HCT116 (cell line): Measurements from ENCODE around the gene SEMA6B. TPM values are rescaled to one million over a fixed set of nuclear protein-coding genes. Genes with fewer than 3 reads are reported as not detected.

Experiments
- ATAC-seq: fragments of 200-7000 bp; cut with Tn5 transposase; 2 replicates; pipeline ENCODE4 v1.9.1; 2020; ENCODE audit warnings: mild to moderate bottlenecking, moderate library complexity
- BruUV-seq: library from RNA; stranded (reverse); fragments of 400-500 nt; replicated peaks from 2 replicates; lab custom pipeline; 2021; lab: Mats Ljungman, UMichigan
- CTCF ChIA-PET: fragments of 300-600 bp; sonication (Branson Sonifier 250); formaldehyde crosslinking; loops from one replicate; lab custom pipeline; 2021; ENCODE audit warnings: antibody characterized with exemption; lab: Charles Lee
- POLR2A ChIA-PET: fragments of 300-600, 350-600 bp; sonication (Branson Sonifier 250); formaldehyde crosslinking; loops from one replicate; lab custom pipeline; 2021; ENCODE audit warnings: antibody characterized with exemption; lab: Charles Lee
- RAD21 ChIA-PET, 2 experiments: fragments of 300-600 bp; sonication (Branson Sonifier 250); formaldehyde crosslinking; loops; one replicate each; lab custom pipeline; 2023; ENCODE audit warnings: low total read pairs in 2 of 2; ENCODE audit not compliant: uncharacterized antibody in 2 of 2, unreplicated experiment in 2 of 2, low non-redundant PET in 1 of 2; lab: Charles Lee
- DNase-seq: peaks from one replicate; pipeline ENCODE4 v3.0.0-alpha.2; 2010; ENCODE audit warnings: low read depth, low spot score
- H2AFZ ChIP-seq: fragments of 200-600 bp; shearing (Covaris generic), sonication (generic); 2 replicates; pipeline ENCODE4 v1.6.1; 2017; ENCODE audit warnings: low read depth, mixed run types, mixed read lengths, antibody characterized with exemption, low read length; ENCODE audit not compliant: poor library complexity, severe bottlenecking
- H3K27ac ChIP-seq: 2 replicates; pipeline ENCODE4 v1.5.1; 2012; ENCODE audit warnings: low read depth, low read length
- H3K27me3 ChIP-seq: fragments of 200-600 bp; sonication (generic); 2 replicates; pipeline ENCODE4 v1.6.1; 2016; ENCODE audit warnings: mixed run types, low read length, mixed read lengths; ENCODE audit not compliant: insufficient read depth
- H3K36me3 ChIP-seq, 2 experiments: fragments of 200-500 bp in 1 of 2; fragments of 200-600 bp in 1 of 2; sonication (Bioruptor generic) in 1 of 2; sonication (generic) in 1 of 2; 2 replicates each; pipeline versions ENCODE4 v1.5.1 to v1.6.1; 2014 to 2016; ENCODE audit warnings: low read length in 2 of 2, inconsistent platforms in 1 of 2, mixed read lengths in 1 of 2, mixed run types in 1 of 2; ENCODE audit not compliant: insufficient read depth in 2 of 2, control insufficient read depth in 1 of 2
- H3K4me1 ChIP-seq, 2 experiments: fragments of 200-600 bp in 1 of 2; sonication (generic) in 1 of 2; 2 replicates each; pipeline versions ENCODE4 v1.5.1 to v1.6.1; 2012 to 2017; ENCODE audit warnings: low read length in 2 of 2, inconsistent platforms in 1 of 2, mild to moderate bottlenecking in 1 of 2, mixed read lengths in 1 of 2, mixed run types in 1 of 2, moderate library complexity in 1 of 2; ENCODE audit not compliant: insufficient read depth in 2 of 2, control insufficient read depth in 1 of 2
- H3K4me2 ChIP-seq: fragments of 200-600 bp; sonication (generic); 2 replicates; pipeline ENCODE4 v1.6.1; 2017; ENCODE audit warnings: mixed run types, low read length, mixed read lengths
- H3K4me3 ChIP-seq, 2 experiments: fragments of 200-600 bp in 1 of 2; sonication (generic) in 1 of 2; replicated peaks in 1 of 2; 2 replicates each; pipeline ENCODE4 v1.5.1; 2011 to 2016; ENCODE audit warnings: low read length in 2 of 2, control low read depth in 1 of 2, low read depth in 1 of 2, mild to moderate bottlenecking in 1 of 2, mixed read lengths in 1 of 2, mixed run types in 1 of 2
- H3K79me2 ChIP-seq: fragments of 200-600 bp; sonication (generic); 2 replicates; pipeline ENCODE4 v1.6.1; 2017; ENCODE audit warnings: mild to moderate bottlenecking, mixed run types, low read length, moderate library complexity, mixed read lengths; ENCODE audit not compliant: insufficient read depth
- H3K9ac ChIP-seq: fragments of 200-600 bp; sonication (generic); 2 replicates; pipeline ENCODE4 v1.6.1; 2016; ENCODE audit warnings: low read length, mixed read lengths
- H3K9me2 ChIP-seq: fragments of 200-600 bp; sonication (generic), shearing (Covaris generic); 2 replicates; pipeline ENCODE4 v1.6.1; 2017; ENCODE audit warnings: mixed run types, mild to moderate bottlenecking, moderate library complexity; ENCODE audit not compliant: insufficient read depth
- H3K9me3 ChIP-seq, 2 experiments: fragments of 200-500 bp in 1 of 2; fragments of 200-600 bp in 1 of 2; sonication (Bioruptor generic) in 1 of 2; sonication (generic) in 1 of 2; 2 replicates each; pipeline ENCODE4 v1.6.1; 2014 to 2017; ENCODE audit warnings: low read length in 2 of 2, mixed read lengths in 2 of 2, inconsistent platforms in 1 of 2, low read depth in 1 of 2, mild to moderate bottlenecking in 1 of 2, mixed run types in 1 of 2, moderate library complexity in 1 of 2; ENCODE audit not compliant: control insufficient read depth in 1 of 2, insufficient read depth in 1 of 2
- H4K20me1 ChIP-seq: fragments of 200-600 bp; sonication (generic), shearing (Covaris generic); 2 replicates; pipeline ENCODE4 v1.6.1; 2017; ENCODE audit warnings: mixed run types, mild to moderate bottlenecking, moderate library complexity; ENCODE audit not compliant: insufficient read depth
- CTCF ChIP-seq, 3 experiments: fragments of 200-600 bp in 1 of 3; sonication (generic) in 1 of 3; IDR thresholded peaks in 2 of 3; conservative IDR thresholded peaks in 1 of 3; 2 replicates each; pipeline ENCODE4 v1.5.1; 2012 to 2017; ENCODE audit warnings: low read depth in 2 of 3, low read length in 2 of 3, antibody characterized with exemption in 1 of 3, borderline replicate concordance in 1 of 3, control low read depth in 1 of 3, mild to moderate bottlenecking in 1 of 3, mixed read lengths in 1 of 3, mixed run types in 1 of 3, moderate library complexity in 1 of 3; ENCODE audit not compliant: insufficient read depth in 1 of 3
- EZH2 ChIP-seq: fragments of 200-600 bp; sonication (generic); IDR thresholded peaks from 2 replicates; pipeline ENCODE4 v1.6.1; 2017; ENCODE audit warnings: antibody characterized with exemption, mixed run types
- MAX ChIP-seq: IDR thresholded peaks from 2 replicates; pipeline ENCODE4 v1.6.1; 2012
- SIN3A ChIP-seq: IDR thresholded peaks from 2 replicates; pipeline ENCODE4 v1.6.1; 2012; ENCODE audit warnings: low read depth
- SP1 ChIP-seq: IDR thresholded peaks from 2 replicates; pipeline ENCODE4 v1.6.1; 2012; ENCODE audit warnings: low read depth
- ZNF274 ChIP-seq: fragments of 200-500 bp; sonication (Bioruptor generic); IDR thresholded peaks from 2 replicates; pipeline ENCODE4 v1.6.1; 2014; ENCODE audit warnings: mild to moderate bottlenecking, low read depth, low read length, inconsistent platforms
- intact Hi-C: fragments of 100-400 bp; cut with micrococcal nuclease; formaldehyde crosslinking; loops from 2 replicates; pipeline ENCODE4 v1.10.0; 2022
- total RNA-seq: library from RNA; stranded (reverse); gene quantifications from one replicate; pipeline ENCODE4 v1.2.1, GENCODE V29; 2021; ENCODE audit not compliant: unreplicated experiment
- TF ChIP-seq, protein P1 (sequence below): IDR thresholded peaks from 2 replicates; pipeline ENCODE4 v1.6.1; 2011; ENCODE audit warnings: mild to moderate bottlenecking, low read length, moderate library complexity; ENCODE audit not compliant: insufficient replicate concordance; ENCODE audit errors: extremely low read depth

SEMA6B gene
- total RNA-seq, 1 experiment from 2014 or later, result 58.4 TPM

GRCh38 chr19:4600893-4601292 lies 41.4 kb upstream of the SEMA6B start (continued):
- TF ChIP-seq, protein P1, sequence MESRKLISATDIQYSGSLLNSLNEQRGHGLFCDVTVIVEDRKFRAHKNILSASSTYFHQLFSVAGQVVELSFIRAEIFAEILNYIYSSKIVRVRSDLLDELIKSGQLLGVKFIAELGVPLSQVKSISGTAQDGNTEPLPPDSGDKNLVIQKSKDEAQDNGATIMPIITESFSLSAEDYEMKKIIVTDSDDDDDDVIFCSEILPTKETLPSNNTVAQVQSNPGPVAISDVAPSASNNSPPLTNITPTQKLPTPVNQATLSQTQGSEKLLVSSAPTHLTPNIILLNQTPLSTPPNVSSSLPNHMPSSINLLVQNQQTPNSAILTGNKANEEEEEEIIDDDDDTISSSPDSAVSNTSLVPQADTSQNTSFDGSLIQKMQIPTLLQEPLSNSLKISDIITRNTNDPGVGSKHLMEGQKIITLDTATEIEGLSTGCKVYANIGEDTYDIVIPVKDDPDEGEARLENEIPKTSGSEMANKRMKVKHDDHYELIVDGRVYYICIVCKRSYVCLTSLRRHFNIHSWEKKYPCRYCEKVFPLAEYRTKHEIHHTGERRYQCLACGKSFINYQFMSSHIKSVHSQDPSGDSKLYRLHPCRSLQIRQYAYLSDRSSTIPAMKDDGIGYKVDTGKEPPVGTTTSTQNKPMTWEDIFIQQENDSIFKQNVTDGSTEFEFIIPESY, result no peak
- no peak for TF ChIP-seq SIN3A
- TF ChIP-seq MAX, result no peak

GRCh38 chr19:4600082-4600481 lies 40.6 kb upstream of the SEMA6B start:
- no peak overlapping the region for H3K4me3 ChIP-seq
- H3K27ac ChIP-seq, result no peak overlapping the region
- peaks cover 6 to 13% of the 10 kb centered on the region in 2 experiments for H3K4me1 ChIP-seq
- no peaks in the 10 kb centered on the region for H3K9me3 ChIP-seq
- no peak overlapping the region for H3K9ac ChIP-seq
- no peak overlapping the region for H2AFZ ChIP-seq
- no peaks in the 10 kb centered on the region for H3K79me2 ChIP-seq
- no peaks in the 10 kb centered on the region for H3K9me2 ChIP-seq
- ATAC-seq, result no peak
- ChIA-PET CTCF (no interaction called here), RAD21 (no interaction called here), POLR2A (no interaction called here)
- H3K36me3 ChIP-seq, result no peaks in the 10 kb centered on the region
- intact Hi-C loops, result no loop called here
- H4K20me1 ChIP-seq, result no peaks in the 10 kb centered on the region
- H3K4me2 ChIP-seq, result no peak overlapping the region
- BruUV-seq, result no TSS peak
- H3K27me3 ChIP-seq, result no peaks in the 10 kb centered on the region
- TF ChIP-seq CTCF (IDR thresholded peaks at IDR 0.05 in 2 of 3, conservative IDR thresholded peaks at IDR 0.05 in 1 of 3; ENCODE audit: borderline replicate concordance in 1 of 3, insufficient read depth in 1 of 3, low read depth in 2 of 3, low read length in 2 of 3), result no peak
- TF ChIP-seq EZH2, result no peak
- no peak for TF ChIP-seq ZNF274
- TF ChIP-seq SP1, result no peak
- no peak for TF ChIP-seq MAX
- no peak for DNase-seq
